Ishikawa (cell line): ENCODE measurements around the gene DSG1.

ENCODE experiments used
- CEBPB ChIP-seq: IDR thresholded peaks from 2 replicates; pipeline ENCODE4 v1.6.1; 2012
- CREB1 ChIP-seq: IDR thresholded peaks from 2 replicates; pipeline ENCODE4 v1.6.1; 2012; ENCODE audit warnings: low read depth
- EGR1 ChIP-seq: IDR thresholded peaks from 2 replicates; pipeline ENCODE4 v1.6.1; 2012
- EP300 ChIP-seq: IDR thresholded peaks from 2 replicates; pipeline ENCODE4 v1.6.1; 2012; ENCODE audit warnings: borderline replicate concordance
- FOXM1 ChIP-seq: IDR thresholded peaks from 2 replicates; pipeline ENCODE4 v1.6.1; 2012; ENCODE audit warnings: low read depth, borderline replicate concordance
- NFIC ChIP-seq: IDR thresholded peaks from 2 replicates; pipeline ENCODE4 v1.6.1; 2012
- RAD21 ChIP-seq: IDR thresholded peaks from 2 replicates; pipeline ENCODE4 v1.6.1; 2012; ENCODE audit warnings: low read depth
- TAF1 ChIP-seq: IDR thresholded peaks from 2 replicates; pipeline ENCODE4 v1.6.1; 2012; ENCODE audit warnings: low read depth, mild to moderate bottlenecking
- TCF12 ChIP-seq: IDR thresholded peaks from 2 replicates; pipeline ENCODE4 v1.6.1; 2012; ENCODE audit warnings: low read depth
- TEAD4 ChIP-seq: IDR thresholded peaks from 2 replicates; pipeline ENCODE4 v1.6.1; 2012
- YY1 ChIP-seq: IDR thresholded peaks from 2 replicates; pipeline ENCODE4 v1.6.1; 2012; ENCODE audit warnings: low read depth
- ZBTB7A ChIP-seq: IDR thresholded peaks from 2 replicates; pipeline ENCODE4 v1.6.1; 2012; ENCODE audit warnings: low read depth
- TF ChIP-seq, protein P1 (sequence below): IDR thresholded peaks from 2 replicates; pipeline ENCODE4 v1.6.1; 2012; ENCODE audit warnings: low read depth, mild to moderate bottlenecking
- TF ChIP-seq, protein P2 (sequence below): IDR thresholded peaks from 2 replicates; pipeline ENCODE4 v1.6.1; 2012
- TF ChIP-seq, protein P3 (sequence below): IDR thresholded peaks from 2 replicates; pipeline ENCODE4 v1.6.1; 2012

The DSG1 gene

DNA sequence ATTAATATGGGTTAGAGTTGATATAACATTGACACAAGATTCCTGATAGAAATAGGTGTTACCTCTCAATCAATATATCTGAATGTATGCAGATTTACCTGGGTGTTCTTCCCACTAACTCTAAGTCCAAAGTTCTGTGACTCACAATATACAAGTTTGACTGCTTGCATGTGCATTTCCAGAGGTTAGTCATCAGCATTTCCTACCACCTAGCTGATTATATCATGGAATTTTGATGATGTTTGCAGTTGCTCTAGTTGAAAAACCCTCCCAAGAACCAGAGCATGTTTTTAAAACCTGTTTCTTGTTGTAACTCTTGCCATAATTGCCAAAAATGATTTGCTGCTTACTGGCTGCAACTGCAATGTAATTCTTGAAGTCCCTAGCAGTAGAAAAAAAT lies 15.0 kb upstream of the DSG1 start:
- TF ChIP-seq, protein P1, sequence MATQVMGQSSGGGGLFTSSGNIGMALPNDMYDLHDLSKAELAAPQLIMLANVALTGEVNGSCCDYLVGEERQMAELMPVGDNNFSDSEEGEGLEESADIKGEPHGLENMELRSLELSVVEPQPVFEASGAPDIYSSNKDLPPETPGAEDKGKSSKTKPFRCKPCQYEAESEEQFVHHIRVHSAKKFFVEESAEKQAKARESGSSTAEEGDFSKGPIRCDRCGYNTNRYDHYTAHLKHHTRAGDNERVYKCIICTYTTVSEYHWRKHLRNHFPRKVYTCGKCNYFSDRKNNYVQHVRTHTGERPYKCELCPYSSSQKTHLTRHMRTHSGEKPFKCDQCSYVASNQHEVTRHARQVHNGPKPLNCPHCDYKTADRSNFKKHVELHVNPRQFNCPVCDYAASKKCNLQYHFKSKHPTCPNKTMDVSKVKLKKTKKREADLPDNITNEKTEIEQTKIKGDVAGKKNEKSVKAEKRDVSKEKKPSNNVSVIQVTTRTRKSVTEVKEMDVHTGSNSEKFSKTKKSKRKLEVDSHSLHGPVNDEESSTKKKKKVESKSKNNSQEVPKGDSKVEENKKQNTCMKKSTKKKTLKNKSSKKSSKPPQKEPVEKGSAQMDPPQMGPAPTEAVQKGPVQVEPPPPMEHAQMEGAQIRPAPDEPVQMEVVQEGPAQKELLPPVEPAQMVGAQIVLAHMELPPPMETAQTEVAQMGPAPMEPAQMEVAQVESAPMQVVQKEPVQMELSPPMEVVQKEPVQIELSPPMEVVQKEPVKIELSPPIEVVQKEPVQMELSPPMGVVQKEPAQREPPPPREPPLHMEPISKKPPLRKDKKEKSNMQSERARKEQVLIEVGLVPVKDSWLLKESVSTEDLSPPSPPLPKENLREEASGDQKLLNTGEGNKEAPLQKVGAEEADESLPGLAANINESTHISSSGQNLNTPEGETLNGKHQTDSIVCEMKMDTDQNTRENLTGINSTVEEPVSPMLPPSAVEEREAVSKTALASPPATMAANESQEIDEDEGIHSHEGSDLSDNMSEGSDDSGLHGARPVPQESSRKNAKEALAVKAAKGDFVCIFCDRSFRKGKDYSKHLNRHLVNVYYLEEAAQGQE = no peak
- TF ChIP-seq TCF12 = no peak
- no peak for TF ChIP-seq TAF1
- TF ChIP-seq RAD21 = no peak
- no peak for TF ChIP-seq EP300
- TF ChIP-seq, protein P2, sequence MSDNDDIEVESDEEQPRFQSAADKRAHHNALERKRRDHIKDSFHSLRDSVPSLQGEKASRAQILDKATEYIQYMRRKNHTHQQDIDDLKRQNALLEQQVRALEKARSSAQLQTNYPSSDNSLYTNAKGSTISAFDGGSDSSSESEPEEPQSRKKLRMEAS = no peak
- TF ChIP-seq ZBTB7A = no peak
- no peak for TF ChIP-seq TEAD4
- TF ChIP-seq FOXM1 = no peak

DNA sequence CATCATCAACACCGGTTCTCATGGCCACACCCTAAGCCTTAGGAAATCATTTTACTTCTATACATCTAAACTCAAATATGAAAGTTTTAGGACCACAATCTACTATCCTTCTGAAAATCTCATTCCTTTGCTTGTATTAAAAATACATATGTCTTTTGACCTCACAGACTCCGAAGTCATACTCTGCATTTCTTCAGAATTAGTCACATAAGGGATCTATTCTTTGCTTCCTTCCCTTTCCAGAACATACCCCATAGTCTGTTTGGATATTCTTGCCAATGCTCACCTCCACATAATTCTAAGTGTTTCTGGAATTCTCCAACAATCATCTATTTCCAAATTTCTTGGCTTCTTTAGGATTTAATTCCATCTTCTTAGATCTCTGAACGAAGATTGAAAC lies 14.2 kb upstream of the DSG1 start:
- TF ChIP-seq TAF1 (no peak), CEBPB (no peak), NFIC (no peak), TCF12 (no peak), ZBTB7A (no peak), FOXM1 (no peak), CREB1 (no peak), RAD21 (no peak), EGR1 (no peak), EP300 (no peak), TEAD4 (no peak), YY1 (no peak)
- TF ChIP-seq, protein P1 = no peak
- TF ChIP-seq, protein P2 = no peak
- TF ChIP-seq, protein P3, sequence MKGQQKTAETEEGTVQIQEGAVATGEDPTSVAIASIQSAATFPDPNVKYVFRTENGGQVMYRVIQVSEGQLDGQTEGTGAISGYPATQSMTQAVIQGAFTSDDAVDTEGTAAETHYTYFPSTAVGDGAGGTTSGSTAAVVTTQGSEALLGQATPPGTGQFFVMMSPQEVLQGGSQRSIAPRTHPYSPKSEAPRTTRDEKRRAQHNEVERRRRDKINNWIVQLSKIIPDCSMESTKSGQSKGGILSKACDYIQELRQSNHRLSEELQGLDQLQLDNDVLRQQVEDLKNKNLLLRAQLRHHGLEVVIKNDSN = no peak

DNA sequence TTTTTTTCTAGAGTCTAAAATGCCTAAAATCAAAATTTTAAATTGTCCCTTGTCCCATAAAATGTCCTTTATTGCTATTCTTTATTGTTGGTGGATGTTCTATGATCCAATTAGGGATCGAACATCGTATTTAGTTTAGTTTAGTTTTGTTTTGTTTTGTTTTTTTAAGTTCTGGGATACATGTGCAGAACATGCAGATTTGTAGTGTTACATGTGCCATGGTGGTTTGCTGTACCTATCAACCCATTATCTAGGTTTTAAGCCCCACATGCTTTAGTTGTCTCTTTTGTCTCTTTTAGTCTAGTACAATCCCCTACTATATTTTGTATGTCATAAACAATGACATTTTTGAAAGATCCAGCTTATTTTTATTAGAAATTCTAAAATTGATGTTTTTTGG lies 8.8 kb upstream of the DSG1 start:
- TF ChIP-seq YY1 (no peak), NFIC (no peak), EGR1 (no peak), ZBTB7A (no peak), CEBPB (no peak), TCF12 (no peak), TEAD4 (no peak), EP300 (no peak), RAD21 (no peak), FOXM1 (no peak), CREB1 (no peak), TAF1 (no peak)
- TF ChIP-seq, protein P1 = no peak
- TF ChIP-seq, protein P3 = no peak
- TF ChIP-seq, protein P2 = no peak

DNA sequence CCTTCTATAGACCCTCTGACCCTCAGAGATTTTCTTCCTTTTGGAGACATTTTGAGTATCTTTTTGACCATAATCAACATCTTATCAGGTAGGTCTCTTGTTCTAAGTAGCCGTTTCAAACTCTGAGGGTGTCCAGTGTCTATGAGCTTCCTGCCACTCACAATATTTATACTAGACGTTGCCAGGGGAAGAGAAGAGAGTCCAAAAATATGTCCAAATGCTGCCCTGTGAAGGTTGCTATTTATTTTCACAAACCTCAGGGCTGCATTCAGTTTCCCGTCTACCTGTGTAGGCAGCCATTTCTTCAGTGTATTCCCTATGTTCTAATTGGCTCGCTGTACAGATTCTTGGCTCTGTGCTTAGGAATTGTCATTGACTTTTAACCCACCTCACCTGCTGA lies 986 bp upstream of the DSG1 start:
- TF ChIP-seq TCF12 (no peak), YY1 (no peak), NFIC (no peak), TAF1 (no peak), ZBTB7A (no peak), TEAD4 (no peak)
- TF ChIP-seq, protein P3 = no peak
- TF ChIP-seq, protein P2 = no peak
